Vagina (tissue), 2 donors: ENCODE results near the gene KANSL1L. TPM values are rescaled to one million over a fixed set of nuclear protein-coding genes. Genes with fewer than 3 reads are reported as not detected.

Experiments used
- DNase-seq, 2 donors: peaks; one replicate each; pipeline ENCODE4 v3.0.0-alpha.2; 2017; ENCODE audit errors: extremely low spot score in 2 of 2
- H3K27ac ChIP-seq: fragments of 200-600 bp; sonication (generic); one replicate; pipeline ENCODE4 v1.5.1; 2019
- H3K27me3 ChIP-seq: fragments of 200-600 bp; sonication (generic); one replicate; pipeline ENCODE4 v1.5.1; 2019
- H3K36me3 ChIP-seq, 2 donors: fragments of 200-600 bp; sonication (generic); one replicate each; pipeline ENCODE4 v1.5.1; 2017 to 2019
- H3K4me1 ChIP-seq: fragments of 200-600 bp; sonication (generic); one replicate; pipeline ENCODE4 v1.5.1; 2019
- H3K4me3 ChIP-seq, 2 donors: fragments of 200-600 bp; sonication (generic); 1 replicate in 1 of 2; 2 replicates in 1 of 2; pipeline ENCODE4 v1.5.1; 2016 to 2019
- H3K9me3 ChIP-seq: fragments of 200-600 bp; sonication (generic); one replicate; pipeline ENCODE4 v1.5.1; 2019
- CTCF ChIP-seq, 3 experiments: fragments of 450-650 bp in 2 of 3; fragments of 200-600 bp in 1 of 3; sonication (generic) in 1 of 3; IDR thresholded peaks; one replicate each; pipeline ENCODE4 v1.5.1; 2017 to 2019; ENCODE audit warnings: antibody characterized with exemption in 3 of 3, mild to moderate bottlenecking in 2 of 3, moderate library complexity in 2 of 3
- POLR2A ChIP-seq, 2 donors: fragments of 450-650 bp; IDR thresholded peaks; one replicate each; pipeline ENCODE4 v1.6.1; 2017; ENCODE audit warnings: antibody characterized with exemption in 2 of 2, mild to moderate bottlenecking in 2 of 2, moderate library complexity in 2 of 2
- POLR2AphosphoS5 ChIP-seq, 2 donors: sonication (generic); formaldehyde crosslinking; IDR thresholded peaks; one replicate each; pipeline ENCODE4 v1.9.0; 2017; ENCODE audit warnings: antibody characterized with exemption in 2 of 2, mild to moderate bottlenecking in 2 of 2, low read depth in 1 of 2; ENCODE audit not compliant: insufficient read depth in 1 of 2
- intact Hi-C: fragments of 100-400 bp; cut with DNase I; formaldehyde crosslinking; loops from one replicate; pipeline ENCODE4 v1.15.1; 2023
- total RNA-seq: library from RNA; depleted of rRNA; stranded (reverse); fragments of >200 nt; gene quantifications from one replicate; pipeline ENCODE4 v1.2.3, GENCODE V29; 2016

Gene KANSL1L
- total RNA-seq, 1 donor from 2014 or later, result 29.7 TPM

GRCh38 chr2:209990838-209991237, 180.4 kb downstream of the KANSL1L start:
- H3K4me1 ChIP-seq, result no peaks in the 10 kb centered on the region
- intact Hi-C loops, result no loop called here
- no peak overlapping the region for H3K4me3 ChIP-seq
- H3K27ac ChIP-seq, result no peak overlapping the region
- no peak for DNase-seq
- no peaks in the 10 kb centered on the region for H3K9me3 ChIP-seq
- TF ChIP-seq CTCF (IDR thresholded peaks at IDR 0.05), result no peak
- TF ChIP-seq POLR2A (IDR thresholded peaks at IDR 0.05), result no peak
- no peak for TF ChIP-seq POLR2AphosphoS5 (IDR thresholded peaks at IDR 0.05; ENCODE audit: insufficient read depth in 1 of 2, low read depth in 1 of 2)
- no peaks in the 10 kb centered on the region for H3K27me3 ChIP-seq
- H3K36me3 ChIP-seq, result no peaks in the 10 kb centered on the region

GRCh38 chr2:209988010-209988409, 183.2 kb downstream of the KANSL1L start:
- Histone ChIP-seq H3K36me3 (no peaks in the 10 kb centered on the region), H3K4me1 (no peaks in the 10 kb centered on the region), H3K27ac (no peak overlapping the region), H3K4me3 (no peak overlapping the region), H3K9me3 (no peaks in the 10 kb centered on the region), H3K27me3 (no peaks in the 10 kb centered on the region)
- TF ChIP-seq POLR2AphosphoS5 (IDR thresholded peaks at IDR 0.05; ENCODE audit: insufficient read depth in 1 of 2, low read depth in 1 of 2), result no peak
- TF ChIP-seq POLR2A (IDR thresholded peaks at IDR 0.05), result no peak
- no peak for TF ChIP-seq CTCF (IDR thresholded peaks at IDR 0.05)
- no peak for DNase-seq
- intact Hi-C loops, result no loop called here

- TF ChIP-seq POLR2AphosphoS5 (IDR thresholded peaks at IDR 0.05; ENCODE audit: insufficient read depth in 1 of 2, low read depth in 1 of 2) (no peak), CTCF (IDR thresholded peaks at IDR 0.05) (no peak), POLR2A (IDR thresholded peaks at IDR 0.05) (no peak)
- intact Hi-C loops, result no loop called here
- no peak overlapping the region for H3K27ac ChIP-seq
- H3K4me1 ChIP-seq, result no peaks in the 10 kb centered on the region
- no peak overlapping the region for H3K4me3 ChIP-seq
- no peak for DNase-seq
- H3K27me3 ChIP-seq, result no peaks in the 10 kb centered on the region
- no peaks in the 10 kb centered on the region for H3K9me3 ChIP-seq
- H3K36me3 ChIP-seq, result no peaks in the 10 kb centered on the region
Measured at GRCh38 chr2:209986415-209986814, 184.8 kb downstream of the KANSL1L start.

DNA sequence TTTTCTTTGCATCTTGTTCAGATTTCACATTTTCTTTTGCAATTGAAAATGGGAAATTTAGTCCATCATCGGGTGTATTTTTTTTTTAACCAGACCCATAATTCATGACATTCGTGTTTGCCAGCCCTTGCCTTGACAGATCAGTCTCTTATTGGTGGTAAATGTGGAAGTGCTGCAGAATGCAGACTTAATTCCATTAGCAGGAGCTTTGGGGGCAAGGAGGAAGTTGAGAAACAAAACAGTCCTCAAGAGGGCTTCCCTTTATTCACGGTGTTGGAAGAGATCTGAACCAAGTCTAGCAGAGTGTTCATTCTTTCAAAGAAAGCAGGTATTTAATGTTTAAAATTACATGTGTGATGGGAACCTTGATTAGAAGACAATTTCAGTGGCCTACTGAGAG, 185.3 kb downstream of the KANSL1L start:
- Histone ChIP-seq H3K27me3 (no peaks in the 10 kb centered on the region), H3K4me3 (no peak overlapping the region), H3K4me1 (no peaks in the 10 kb centered on the region), H3K9me3 (no peaks in the 10 kb centered on the region), H3K36me3 (no peaks in the 10 kb centered on the region), H3K27ac (no peak overlapping the region)
- no peak for DNase-seq
- intact Hi-C loops, result no loop called here
- TF ChIP-seq POLR2A (IDR thresholded peaks at IDR 0.05), result no peak

- Histone ChIP-seq H3K36me3 (no peaks in the 10 kb centered on the region), H3K4me1 (no peaks in the 10 kb centered on the region), H3K9me3 (no peaks in the 10 kb centered on the region), H3K4me3 (no peak overlapping the region), H3K27me3 (no peaks in the 10 kb centered on the region), H3K27ac (no peak overlapping the region)
- TF ChIP-seq POLR2AphosphoS5 (IDR thresholded peaks at IDR 0.05; ENCODE audit: insufficient read depth in 1 of 2, low read depth in 1 of 2) (no peak), CTCF (IDR thresholded peaks at IDR 0.05) (no peak), POLR2A (IDR thresholded peaks at IDR 0.05) (no peak)
- DNase-seq, result no peak
- intact Hi-C loops, result no loop called here
Measured at GRCh38 chr2:209984291-209984690, 186.9 kb downstream of the KANSL1L start.
